Sigmoid colon (tissue), 7 donors: ENCODE measurements around the gene TMEM132D. TPM values are rescaled to one million over a fixed set of nuclear protein-coding genes. Genes with fewer than 3 reads are reported as not detected.

Experiments used
- DNase-seq: peaks from one replicate; pipeline ENCODE4 v3.0.0-alpha.2; 2019
- H3K27ac ChIP-seq, 4 donors: fragments of 200-600 bp; sonication (generic); one replicate each; pipeline ENCODE4 v1.5.1; 2016 to 2019; ENCODE audit warnings: mild to moderate bottlenecking in 1 of 4
- H3K27me3 ChIP-seq, 3 donors: fragments of 200-600 bp; sonication (generic); one replicate each; pipeline ENCODE4 v1.5.1; 2019; ENCODE audit warnings: mild to moderate bottlenecking in 1 of 3
- H3K36me3 ChIP-seq, 4 donors: fragments of 200-600 bp; sonication (generic); one replicate each; pipeline ENCODE4 v1.5.1; 2016 to 2019
- H3K4me1 ChIP-seq, 4 donors: fragments of 200-600 bp; sonication (generic); one replicate each; pipeline ENCODE4 v1.5.1; 2017 to 2019
- H3K4me3 ChIP-seq, 4 donors: fragments of 200-600 bp; sonication (generic); one replicate each; pipeline ENCODE4 v1.5.1; 2017 to 2019; ENCODE audit warnings: mild to moderate bottlenecking in 2 of 4, moderate library complexity in 1 of 4
- H3K9me3 ChIP-seq, 4 donors: fragments of 200-600 bp in 3 of 4; sonication (generic) in 3 of 4; one replicate each; pipeline versions ENCODE4 v1.5.1 to v1.6.1; 2013 to 2019
- EP300 ChIP-seq, 4 donors: sonication (generic); formaldehyde crosslinking; IDR thresholded peaks; one replicate each; pipeline ENCODE4 v1.6.1; 2017; ENCODE audit warnings: antibody characterized with exemption in 4 of 4
- POLR2A ChIP-seq, 2 donors: fragments of 450-650 bp; IDR thresholded peaks; one replicate each; pipeline ENCODE4 v1.6.1; 2016; ENCODE audit warnings: antibody characterized with exemption in 2 of 2, mild to moderate bottlenecking in 2 of 2, moderate library complexity in 2 of 2
- POLR2AphosphoS5 ChIP-seq, 4 donors: sonication (generic); formaldehyde crosslinking; IDR thresholded peaks; one replicate each; pipeline ENCODE4 v1.6.1; 2017; ENCODE audit warnings: antibody characterized with exemption in 4 of 4
- WGBS, 2 donors: extraction: QIAGEN DNeasy Blood & Tissue Kit; methylation state at CpG; one replicate each; pipeline ENCODE4 v1.1.7; 2013; 5-methylcytosine and 5-hydroxymethylcytosine counted together
- intact Hi-C: fragments of 100-400 bp; cut with DNase I; formaldehyde crosslinking; loops from one replicate; pipeline ENCODE4 v1.15.1; 2023
- polyA plus RNA-seq, 3 donors: library from polyadenylated mRNA; stranded (reverse); fragments of 200-250 nt; gene quantifications; one replicate each; pipeline ENCODE4 v1.2.3, GENCODE V29; 2013
- total RNA-seq, 4 donors: library from RNA; depleted of rRNA; stranded (reverse); fragments of >200 nt; gene quantifications; one replicate each; pipeline ENCODE4 v1.1.0, GENCODE V29; 2016
- TF ChIP-seq, protein P1 (sequence below), 4 experiments: fragments of 450-650 bp in 3 of 4; fragments of 200-600 bp in 1 of 4; IDR thresholded peaks; one replicate each; pipeline ENCODE4 v1.5.1; 2016 to 2019; ENCODE audit warnings: antibody characterized with exemption in 4 of 4, mild to moderate bottlenecking in 3 of 4, moderate library complexity in 2 of 4
- donor health status: healthy with polysubstance abuse.
- donor health status: Bipolar disorder and iron deficiency.
- donor health status: healthy.

Gene TMEM132D
- total and polyA plus RNA-seq, 7 donors = under 0.01 to 0.03 (median under 0.01) TPM; not detected in 3

DNA sequence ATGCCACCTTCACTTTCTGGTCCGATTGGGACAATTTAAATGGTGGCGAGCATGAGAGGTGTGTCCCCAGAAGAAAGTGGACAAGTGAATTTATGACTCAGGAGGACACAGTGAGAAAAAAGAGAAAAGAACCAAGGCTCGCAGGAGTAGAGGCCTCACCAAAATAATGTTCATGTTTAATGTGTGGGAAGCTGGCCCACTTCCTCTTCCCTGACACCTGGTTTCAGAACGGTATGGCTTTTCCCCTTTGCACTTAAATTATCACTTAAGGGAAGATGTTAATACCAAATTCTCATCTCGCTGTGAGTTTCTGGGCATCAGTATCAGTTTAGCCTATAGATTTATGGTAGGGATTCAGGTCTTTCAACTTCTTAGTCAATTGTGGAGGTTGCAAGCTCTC, 824.1 kb downstream of the TMEM132D start:
- H3K27me3 ChIP-seq = no peaks in the 10 kb centered on the region
- DNase-seq = no peak
- H3K4me1 ChIP-seq = no peaks in the 10 kb centered on the region
- no peak overlapping the region for H3K4me3 ChIP-seq
- intact Hi-C loops = no loop called here
- no peaks in the 10 kb centered on the region for H3K36me3 ChIP-seq
- H3K27ac ChIP-seq = no peak overlapping the region
- H3K9me3 ChIP-seq = peaks cover 0 to 2% (median 0%) of the 10 kb centered on the region in 4 donors
- WGBS, 2 donors = 70 to 85% methylated on average over 5 of the region's 5 CpGs
- TF ChIP-seq EP300 (IDR thresholded peaks at IDR 0.05) (no peak), POLR2AphosphoS5 (IDR thresholded peaks at IDR 0.05) (no peak), POLR2A (IDR thresholded peaks at IDR 0.05) (no peak)
- TF ChIP-seq, protein P1, sequence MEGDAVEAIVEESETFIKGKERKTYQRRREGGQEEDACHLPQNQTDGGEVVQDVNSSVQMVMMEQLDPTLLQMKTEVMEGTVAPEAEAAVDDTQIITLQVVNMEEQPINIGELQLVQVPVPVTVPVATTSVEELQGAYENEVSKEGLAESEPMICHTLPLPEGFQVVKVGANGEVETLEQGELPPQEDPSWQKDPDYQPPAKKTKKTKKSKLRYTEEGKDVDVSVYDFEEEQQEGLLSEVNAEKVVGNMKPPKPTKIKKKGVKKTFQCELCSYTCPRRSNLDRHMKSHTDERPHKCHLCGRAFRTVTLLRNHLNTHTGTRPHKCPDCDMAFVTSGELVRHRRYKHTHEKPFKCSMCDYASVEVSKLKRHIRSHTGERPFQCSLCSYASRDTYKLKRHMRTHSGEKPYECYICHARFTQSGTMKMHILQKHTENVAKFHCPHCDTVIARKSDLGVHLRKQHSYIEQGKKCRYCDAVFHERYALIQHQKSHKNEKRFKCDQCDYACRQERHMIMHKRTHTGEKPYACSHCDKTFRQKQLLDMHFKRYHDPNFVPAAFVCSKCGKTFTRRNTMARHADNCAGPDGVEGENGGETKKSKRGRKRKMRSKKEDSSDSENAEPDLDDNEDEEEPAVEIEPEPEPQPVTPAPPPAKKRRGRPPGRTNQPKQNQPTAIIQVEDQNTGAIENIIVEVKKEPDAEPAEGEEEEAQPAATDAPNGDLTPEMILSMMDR (IDR thresholded peaks at IDR 0.05) = no peak

DNA sequence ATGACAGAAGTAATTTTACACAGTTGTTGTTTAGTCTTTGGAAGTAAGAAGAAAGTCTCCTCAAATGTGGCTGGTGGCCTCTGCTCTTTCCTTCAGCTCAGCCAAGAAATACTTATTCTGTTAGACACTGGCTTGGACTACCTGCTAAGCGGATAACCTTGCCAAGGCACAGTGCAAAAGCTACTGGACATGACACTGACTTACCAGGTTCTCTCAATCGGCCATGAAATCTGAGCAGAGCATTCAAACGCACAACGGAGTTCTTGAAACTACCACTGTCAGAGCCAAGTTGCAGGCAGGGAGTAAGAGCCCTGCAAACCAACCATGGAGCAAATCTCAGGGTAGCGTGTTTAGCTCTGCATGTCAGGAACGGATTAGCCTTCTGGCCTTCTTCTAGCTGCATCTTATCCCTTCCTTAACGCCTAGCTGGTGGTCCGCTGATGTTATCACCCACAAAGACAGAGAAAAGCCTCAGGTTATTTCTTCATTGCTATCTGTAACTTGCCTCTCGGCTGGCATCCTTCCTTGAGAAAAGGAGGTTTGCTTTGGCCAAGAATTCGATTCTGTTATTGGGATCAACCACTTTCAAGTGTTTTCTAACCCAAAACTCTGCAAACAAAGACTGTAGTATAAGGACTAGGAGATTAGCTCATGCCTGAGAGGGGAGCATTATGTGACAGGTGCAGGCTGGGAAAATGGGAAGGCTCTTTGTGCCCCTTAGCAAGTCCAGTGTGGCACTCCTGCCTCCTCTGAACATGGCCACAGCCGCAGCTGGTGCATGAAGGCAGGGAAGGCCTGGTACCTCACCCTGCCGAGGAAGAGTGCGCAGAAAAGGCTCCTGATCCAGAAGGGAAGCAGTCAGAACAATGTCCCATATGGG, 827.1 kb downstream of the TMEM132D start:
- intact Hi-C loops = no loop called here
- 71 to 75% methylated on average over 13 of the region's 13 CpGs for WGBS, 2 donors

DNA sequence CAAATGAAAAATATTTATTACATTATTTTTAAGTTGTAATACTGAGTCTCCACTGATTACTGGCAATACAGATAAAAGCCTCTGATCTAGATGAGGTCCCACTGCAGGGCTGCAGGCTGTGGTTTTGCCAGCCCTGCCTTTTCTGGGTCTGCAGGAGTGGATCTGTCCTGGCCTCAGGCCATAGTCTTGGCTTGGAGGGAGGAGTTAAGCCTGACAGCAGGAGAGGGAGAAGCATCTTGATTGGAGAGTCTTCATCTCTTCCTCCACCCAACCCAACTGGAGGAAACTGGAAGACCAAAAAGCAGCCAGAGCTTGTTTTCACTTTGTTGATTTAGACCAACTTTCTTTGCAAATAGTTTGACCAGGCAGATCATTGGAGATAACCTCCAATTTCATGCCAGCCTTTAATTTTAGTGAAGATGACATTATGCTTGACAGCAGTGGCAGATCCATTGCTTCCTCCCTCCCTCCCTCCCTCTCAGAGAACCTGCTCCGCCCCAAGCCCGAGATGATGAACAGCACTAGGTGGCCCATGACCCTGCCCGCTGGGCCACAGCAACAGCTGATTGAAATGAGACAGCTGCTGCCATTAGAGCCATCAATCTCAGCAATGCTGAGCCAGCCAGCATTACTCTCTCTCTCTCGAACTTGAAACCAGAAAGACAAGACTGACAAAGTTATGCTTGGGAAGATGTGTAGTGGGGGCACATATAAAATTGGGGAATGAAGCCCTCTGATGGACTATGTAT, 828.2 kb downstream of the TMEM132D start:
- DNase-seq = no peak
- 60 to 65% methylated on average over 4 of the region's 4 CpGs for WGBS, 2 donors
- no peaks in the 10 kb centered on the region for H3K36me3 ChIP-seq
- H3K4me3 ChIP-seq = no peak overlapping the region
- intact Hi-C loops = no loop called here
- H3K27ac ChIP-seq = no peak overlapping the region
- H3K27me3 ChIP-seq = no peaks in the 10 kb centered on the region
- no peaks in the 10 kb centered on the region for H3K9me3 ChIP-seq
- H3K4me1 ChIP-seq = no peaks in the 10 kb centered on the region
- TF ChIP-seq POLR2AphosphoS5 (IDR thresholded peaks at IDR 0.05) = no peak
- TF ChIP-seq EP300 (IDR thresholded peaks at IDR 0.05) = no peak
- no peak for TF ChIP-seq POLR2A (IDR thresholded peaks at IDR 0.05)
- TF ChIP-seq, protein P1 (IDR thresholded peaks at IDR 0.05) = no peak

More for the DNA sequence above, 827.1 kb downstream of the TMEM132D start:
- TF ChIP-seq POLR2AphosphoS5 (IDR thresholded peaks at IDR 0.05) = no peak
- no peak for TF ChIP-seq EP300 (IDR thresholded peaks at IDR 0.05)
- no peak for TF ChIP-seq POLR2A (IDR thresholded peaks at IDR 0.05)
- TF ChIP-seq, protein P1 (IDR thresholded peaks at IDR 0.05) = no peak
- no peak overlapping the region for H3K4me3 ChIP-seq
- no peak for DNase-seq
- peaks cover 0 to 2% (median 0%) of the 10 kb centered on the region in 4 donors for H3K9me3 ChIP-seq
- no peaks in the 10 kb centered on the region for H3K4me1 ChIP-seq
- H3K27ac ChIP-seq = no peak overlapping the region
- H3K27me3 ChIP-seq = no peaks in the 10 kb centered on the region
- H3K36me3 ChIP-seq = no peaks in the 10 kb centered on the region

DNA sequence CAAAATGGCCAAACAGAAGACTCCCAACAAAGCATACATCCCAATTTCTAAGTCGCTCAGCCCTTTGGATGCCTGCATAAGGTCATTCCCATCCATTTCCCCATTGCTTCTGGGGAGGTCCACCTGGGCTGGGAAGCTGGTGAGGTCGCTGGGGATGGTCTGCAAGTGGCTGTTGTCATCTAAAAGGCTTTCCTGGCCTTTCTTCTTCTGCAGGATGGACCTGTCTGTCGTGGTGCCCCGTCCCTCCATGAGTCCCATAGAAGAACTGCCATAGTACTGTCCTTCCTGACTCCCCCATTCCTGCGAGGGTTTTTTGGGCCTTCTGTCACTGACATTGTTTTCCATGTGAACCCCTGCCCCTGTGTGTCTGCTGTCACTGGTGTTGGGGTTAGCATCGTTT, 829.4 kb downstream of the TMEM132D start:
- intact Hi-C loops = no loop called here
- Histone ChIP-seq H3K36me3 (no peaks in the 10 kb centered on the region), H3K4me1 (no peaks in the 10 kb centered on the region), H3K4me3 (no peak overlapping the region), H3K9me3 (no peaks in the 10 kb centered on the region), H3K27ac (no peak overlapping the region), H3K27me3 (no peaks in the 10 kb centered on the region)
- no peak for DNase-seq
- WGBS, 2 donors = 80 to 85% methylated on average over 6 of the region's 6 CpGs
- TF ChIP-seq EP300 (IDR thresholded peaks at IDR 0.05) (no peak), POLR2A (IDR thresholded peaks at IDR 0.05) (no peak), POLR2AphosphoS5 (IDR thresholded peaks at IDR 0.05) (no peak)
- TF ChIP-seq, protein P1 (IDR thresholded peaks at IDR 0.05) = no peak
